ENCODE results near the gene TPST1. TPM values are rescaled to one million over a fixed set of nuclear protein-coding genes. Genes with fewer than 3 reads are reported as not detected.

The TPST1 gene
- total RNA-seq, 1 donor from 2014 or later, result 21.9 TPM

- H3K27me3 Mint-ChIP-seq (ENCODE audit: low read depth), result no peaks in the 10 kb centered on the region
- no peak overlapping the region for H3K27ac Mint-ChIP-seq (ENCODE audit: unreplicated experiment)
- no peak for DNase-seq (ENCODE audit: low read depth, low spot score)
- no peaks in the 10 kb centered on the region for H3K36me3 Mint-ChIP-seq (ENCODE audit: low read depth)
- TF ChIP-seq CTCF (conservative IDR thresholded peaks at IDR 0.05), result no peak
- H3K9me3 Mint-ChIP-seq, result no peaks in the 10 kb centered on the region
- no peak overlapping the region for H3K4me3 Mint-ChIP-seq
- no peaks in the 10 kb centered on the region for H3K4me1 Mint-ChIP-seq
These were observed 28.2 kb upstream of the TPST1 start for GRCh38 chr7:66176914-66177313.

GRCh38 chr7:66178258-66178657, 26.9 kb upstream of the TPST1 start:
- H3K36me3 Mint-ChIP-seq (ENCODE audit: low read depth), result no peaks in the 10 kb centered on the region
- TF ChIP-seq CTCF (conservative IDR thresholded peaks at IDR 0.05), result no peak
- H3K27ac Mint-ChIP-seq (ENCODE audit: unreplicated experiment), result no peak overlapping the region
- no peaks in the 10 kb centered on the region for H3K27me3 Mint-ChIP-seq (ENCODE audit: low read depth)
- no peak for DNase-seq (ENCODE audit: low read depth, low spot score)
- H3K9me3 Mint-ChIP-seq, result no peaks in the 10 kb centered on the region
- no peaks in the 10 kb centered on the region for H3K4me1 Mint-ChIP-seq
- H3K4me3 Mint-ChIP-seq, result no peak overlapping the region

- Mint-ChIP-seq H3K9me3 (peaks cover 2% of the 10 kb centered on the region), H3K4me1 (peaks cover 4% of the 10 kb centered on the region), H3K4me3 (no peak overlapping the region), H3K27me3 (ENCODE audit: low read depth) (no peaks in the 10 kb centered on the region), H3K36me3 (ENCODE audit: low read depth) (no peaks in the 10 kb centered on the region), H3K27ac (ENCODE audit: unreplicated experiment) (no peak overlapping the region)
- TF ChIP-seq CTCF (conservative IDR thresholded peaks at IDR 0.05), result no peak
- DNase-seq (ENCODE audit: low read depth, low spot score), result no peak
These were observed 23.8 kb upstream of the TPST1 start for GRCh38 chr7:66181329-66181728.

GRCh38 chr7:66181845-66182244, 23.3 kb upstream of the TPST1 start:
- peaks cover 4% of the 10 kb centered on the region for H3K4me1 Mint-ChIP-seq
- no peak for DNase-seq (ENCODE audit: low read depth, low spot score)
- peaks cover 2% of the 10 kb centered on the region for H3K9me3 Mint-ChIP-seq
- no peaks in the 10 kb centered on the region for H3K27me3 Mint-ChIP-seq (ENCODE audit: low read depth)
- no peaks in the 10 kb centered on the region for H3K36me3 Mint-ChIP-seq (ENCODE audit: low read depth)
- H3K4me3 Mint-ChIP-seq, result no peak overlapping the region
- TF ChIP-seq CTCF (conservative IDR thresholded peaks at IDR 0.05), result no peak
- no peak overlapping the region for H3K27ac Mint-ChIP-seq (ENCODE audit: unreplicated experiment)

GRCh38 chr7:66182920-66183319, 22.2 kb upstream of the TPST1 start:
- peaks cover 2% of the 10 kb centered on the region for H3K9me3 Mint-ChIP-seq
- TF ChIP-seq CTCF (conservative IDR thresholded peaks at IDR 0.05), result no peak
- H3K4me3 Mint-ChIP-seq, result no peak overlapping the region
- H3K36me3 Mint-ChIP-seq (ENCODE audit: low read depth), result no peaks in the 10 kb centered on the region
- DNase-seq (ENCODE audit: low read depth, low spot score), result no peak
- peaks cover 4% of the 10 kb centered on the region for H3K4me1 Mint-ChIP-seq
- no peaks in the 10 kb centered on the region for H3K27me3 Mint-ChIP-seq (ENCODE audit: low read depth)
- no peak overlapping the region for H3K27ac Mint-ChIP-seq (ENCODE audit: unreplicated experiment)

GRCh38 chr7:66183700-66184099, 21.4 kb upstream of the TPST1 start:
- peaks cover 4% of the 10 kb centered on the region for H3K9me3 Mint-ChIP-seq
- no peak overlapping the region for H3K27ac Mint-ChIP-seq (ENCODE audit: unreplicated experiment)
- no peak overlapping the region for H3K4me3 Mint-ChIP-seq
- no peaks in the 10 kb centered on the region for H3K27me3 Mint-ChIP-seq (ENCODE audit: low read depth)
- peaks cover 4% of the 10 kb centered on the region for H3K4me1 Mint-ChIP-seq
- no peak for TF ChIP-seq CTCF (conservative IDR thresholded peaks at IDR 0.05)
- DNase-seq (ENCODE audit: low read depth, low spot score), result no peak
- no peaks in the 10 kb centered on the region for H3K36me3 Mint-ChIP-seq (ENCODE audit: low read depth)

All from neural crest cell (in vitro differentiated cells).